Measurements from ENCODE around the gene CHST1. TPM values are rescaled to one million over a fixed set of nuclear protein-coding genes. Genes with fewer than 3 reads are reported as not detected.
A peak's percentile ranks its signal among the peaks of the same experiment; 100 is the strongest.

Gene CHST1, protein sequence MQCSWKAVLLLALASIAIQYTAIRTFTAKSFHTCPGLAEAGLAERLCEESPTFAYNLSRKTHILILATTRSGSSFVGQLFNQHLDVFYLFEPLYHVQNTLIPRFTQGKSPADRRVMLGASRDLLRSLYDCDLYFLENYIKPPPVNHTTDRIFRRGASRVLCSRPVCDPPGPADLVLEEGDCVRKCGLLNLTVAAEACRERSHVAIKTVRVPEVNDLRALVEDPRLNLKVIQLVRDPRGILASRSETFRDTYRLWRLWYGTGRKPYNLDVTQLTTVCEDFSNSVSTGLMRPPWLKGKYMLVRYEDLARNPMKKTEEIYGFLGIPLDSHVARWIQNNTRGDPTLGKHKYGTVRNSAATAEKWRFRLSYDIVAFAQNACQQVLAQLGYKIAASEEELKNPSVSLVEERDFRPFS
- total RNA-seq (ENCODE audit: unreplicated experiment) = 59.2 TPM
- long read RNA-seq, partial matches to known transcripts = 0 of 3 reads
- long read RNA-seq, other reads (novel, unspliced or antisense) = 3 of 3 reads

GRCh38 chr11:45665206-45665932 lies at the start of gene CHST1:
Gene CHST1 (minus strand): TSS chr11:45665622. CDS start chr11:45650923, 14,699 bp downstream.
- H3K4me3 Mint-ChIP-seq (ENCODE audit: unreplicated experiment) = no peak within 1 kb of the TSS
- peak; percentile 72 for DNase-seq
- H3K27ac Mint-ChIP-seq (ENCODE audit: unreplicated experiment) = no peak within 1 kb of the TSS
- H3K27me3 Mint-ChIP-seq (ENCODE audit: unreplicated experiment) = peaks cover 9% of the 10 kb centered on the region
- peaks cover 34% of the 10 kb centered on the region for H3K4me1 Mint-ChIP-seq (ENCODE audit: low read depth, unreplicated experiment)
- H3K36me3 Mint-ChIP-seq (ENCODE audit: unreplicated experiment) = no peaks in the 10 kb centered on the region
- TF ChIP-seq, protein P1, sequence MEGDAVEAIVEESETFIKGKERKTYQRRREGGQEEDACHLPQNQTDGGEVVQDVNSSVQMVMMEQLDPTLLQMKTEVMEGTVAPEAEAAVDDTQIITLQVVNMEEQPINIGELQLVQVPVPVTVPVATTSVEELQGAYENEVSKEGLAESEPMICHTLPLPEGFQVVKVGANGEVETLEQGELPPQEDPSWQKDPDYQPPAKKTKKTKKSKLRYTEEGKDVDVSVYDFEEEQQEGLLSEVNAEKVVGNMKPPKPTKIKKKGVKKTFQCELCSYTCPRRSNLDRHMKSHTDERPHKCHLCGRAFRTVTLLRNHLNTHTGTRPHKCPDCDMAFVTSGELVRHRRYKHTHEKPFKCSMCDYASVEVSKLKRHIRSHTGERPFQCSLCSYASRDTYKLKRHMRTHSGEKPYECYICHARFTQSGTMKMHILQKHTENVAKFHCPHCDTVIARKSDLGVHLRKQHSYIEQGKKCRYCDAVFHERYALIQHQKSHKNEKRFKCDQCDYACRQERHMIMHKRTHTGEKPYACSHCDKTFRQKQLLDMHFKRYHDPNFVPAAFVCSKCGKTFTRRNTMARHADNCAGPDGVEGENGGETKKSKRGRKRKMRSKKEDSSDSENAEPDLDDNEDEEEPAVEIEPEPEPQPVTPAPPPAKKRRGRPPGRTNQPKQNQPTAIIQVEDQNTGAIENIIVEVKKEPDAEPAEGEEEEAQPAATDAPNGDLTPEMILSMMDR (IDR thresholded peaks at IDR 0.05; ENCODE audit: partially characterized antibody, unreplicated experiment) = no peak
- H3K9me3 Mint-ChIP-seq (ENCODE audit: unreplicated experiment) = peaks cover 4% of the 10 kb centered on the region

GRCh38 chr11:45713573-45713972 lies 48.2 kb upstream of the CHST1 start:
- Mint-ChIP-seq H3K27me3 (ENCODE audit: unreplicated experiment) (no peaks in the 10 kb centered on the region), H3K4me3 (ENCODE audit: unreplicated experiment) (no peak overlapping the region), H3K9me3 (ENCODE audit: unreplicated experiment) (peaks cover 3% of the 10 kb centered on the region), H3K27ac (ENCODE audit: unreplicated experiment) (no peak overlapping the region), H3K4me1 (ENCODE audit: low read depth, unreplicated experiment) (no peaks in the 10 kb centered on the region), H3K36me3 (ENCODE audit: unreplicated experiment) (no peaks in the 10 kb centered on the region)
- TF ChIP-seq, protein P1 (IDR thresholded peaks at IDR 0.05; ENCODE audit: partially characterized antibody, unreplicated experiment) = no peak
- DNase-seq = no peak

GRCh38 chr11:45710561-45710960 lies 45.1 kb upstream of the CHST1 start:
- Mint-ChIP-seq H3K27ac (ENCODE audit: unreplicated experiment) (no peak overlapping the region), H3K27me3 (ENCODE audit: unreplicated experiment) (peaks cover 1% of the 10 kb centered on the region), H3K4me1 (ENCODE audit: low read depth, unreplicated experiment) (no peaks in the 10 kb centered on the region), H3K4me3 (ENCODE audit: unreplicated experiment) (no peak overlapping the region), H3K9me3 (ENCODE audit: unreplicated experiment) (peaks cover 2% of the 10 kb centered on the region), H3K36me3 (ENCODE audit: unreplicated experiment) (no peaks in the 10 kb centered on the region)
- TF ChIP-seq, protein P1 (IDR thresholded peaks at IDR 0.05; ENCODE audit: partially characterized antibody, unreplicated experiment) = no peak
- no peak for DNase-seq

DNA sequence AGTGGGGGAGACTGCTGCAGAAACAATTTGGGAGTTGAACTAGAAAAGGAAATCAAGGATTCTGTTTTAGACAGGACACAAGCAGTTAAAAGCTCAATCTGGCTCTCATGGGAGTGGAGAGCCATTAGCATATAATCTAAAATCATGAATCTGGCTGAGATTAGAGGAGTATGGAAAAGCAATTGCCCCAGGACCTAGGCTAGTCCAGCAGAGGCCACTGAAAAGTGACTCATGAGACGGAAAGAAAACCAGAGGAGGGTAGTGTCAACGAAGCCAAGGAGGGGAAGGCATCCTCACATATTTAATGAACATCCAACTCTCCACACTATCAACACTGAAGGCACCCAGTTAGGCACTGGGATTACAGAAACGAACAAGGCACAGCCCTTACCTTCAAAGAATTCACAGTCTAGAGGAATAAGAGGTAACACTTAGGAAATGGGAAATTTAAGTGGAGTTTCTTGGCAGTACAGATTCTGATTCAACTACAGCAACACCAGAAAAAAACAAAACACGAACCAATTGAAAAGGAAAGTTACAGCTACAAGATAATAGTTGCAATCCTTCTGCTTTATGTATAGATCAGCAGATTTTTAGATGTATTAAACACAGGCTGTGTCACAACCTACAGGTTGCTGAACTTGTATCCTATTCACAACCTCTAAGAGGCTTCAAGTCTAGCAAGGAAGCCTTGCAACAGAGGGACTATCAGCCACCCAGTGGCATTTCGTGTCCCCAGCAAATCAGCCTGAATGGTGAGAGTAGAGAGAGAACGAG lies 43.7 kb upstream of the CHST1 start:
- no peak for DNase-seq
- Mint-ChIP-seq H3K36me3 (ENCODE audit: unreplicated experiment) (no peaks in the 10 kb centered on the region), H3K27me3 (ENCODE audit: unreplicated experiment) (peaks cover 1% of the 10 kb centered on the region), H3K27ac (ENCODE audit: unreplicated experiment) (no peak overlapping the region), H3K4me1 (ENCODE audit: low read depth, unreplicated experiment) (no peaks in the 10 kb centered on the region), H3K4me3 (ENCODE audit: unreplicated experiment) (no peak overlapping the region), H3K9me3 (ENCODE audit: unreplicated experiment) (peaks cover 2% of the 10 kb centered on the region)
- TF ChIP-seq, protein P1 (IDR thresholded peaks at IDR 0.05; ENCODE audit: partially characterized antibody, unreplicated experiment) = no peak
